Right renal cortex interstitium (tissue), 3 donors: ENCODE measurements around the gene MTCL1. TPM values are rescaled to one million over a fixed set of nuclear protein-coding genes. Genes with fewer than 3 reads are reported as not detected.

ENCODE experiments used
- DNase-seq, 3 donors: peaks; one replicate each; pipeline ENCODE4 v3.0.0-alpha.2; 2013; ENCODE audit warnings: low read depth in 3 of 3, low spot score in 2 of 3
- polyA plus RNA-seq, 3 donors: library from polyadenylated mRNA; unstranded; fragments of 120-200 nt; gene quantifications; one replicate each; pipeline ENCODE4 v1.2.1, GENCODE V29; 2013; ENCODE audit not compliant: insufficient read length in 3 of 3

Gene MTCL1
- polyA plus RNA-seq, 3 donors: 16.4 to 18.9 (median 18.9) TPM

DNA sequence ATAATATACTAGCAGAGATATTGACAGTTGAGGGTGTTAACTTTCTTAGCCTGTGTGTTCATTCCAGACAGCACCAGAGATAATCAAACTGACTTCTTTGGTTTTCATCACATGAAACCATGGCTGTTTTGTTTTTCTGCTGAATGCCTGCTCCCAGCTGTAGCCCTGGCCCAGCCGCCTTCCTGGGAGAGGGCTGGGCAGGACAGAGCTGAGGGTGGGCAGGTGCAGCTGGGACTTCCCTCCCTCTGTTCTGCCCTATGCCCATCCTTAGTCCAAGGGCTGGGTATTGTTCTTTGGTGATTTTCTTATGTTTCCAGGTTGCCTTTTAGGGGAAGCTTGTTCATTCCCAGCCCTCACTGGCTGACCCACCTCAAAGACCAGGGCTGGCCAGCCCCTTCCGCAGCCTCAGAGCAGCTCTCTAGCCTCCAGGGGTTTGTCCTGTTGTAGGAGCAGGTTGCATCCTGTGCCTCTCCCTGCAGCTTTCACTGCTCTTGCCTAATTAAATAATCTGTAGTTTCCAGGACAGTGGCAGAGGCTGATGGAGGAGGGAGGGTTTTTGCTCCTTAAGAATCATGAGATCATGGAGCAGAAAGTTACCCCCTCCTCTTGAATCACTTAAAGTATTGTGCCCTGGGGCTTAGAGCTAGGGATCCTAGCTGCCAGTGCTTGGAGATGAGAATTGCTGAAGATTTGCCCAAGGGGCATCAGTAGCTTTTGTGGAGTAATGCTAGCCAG is 61.4 kb downstream of the MTCL1 start:
- DNase-seq: no peak

DNA sequence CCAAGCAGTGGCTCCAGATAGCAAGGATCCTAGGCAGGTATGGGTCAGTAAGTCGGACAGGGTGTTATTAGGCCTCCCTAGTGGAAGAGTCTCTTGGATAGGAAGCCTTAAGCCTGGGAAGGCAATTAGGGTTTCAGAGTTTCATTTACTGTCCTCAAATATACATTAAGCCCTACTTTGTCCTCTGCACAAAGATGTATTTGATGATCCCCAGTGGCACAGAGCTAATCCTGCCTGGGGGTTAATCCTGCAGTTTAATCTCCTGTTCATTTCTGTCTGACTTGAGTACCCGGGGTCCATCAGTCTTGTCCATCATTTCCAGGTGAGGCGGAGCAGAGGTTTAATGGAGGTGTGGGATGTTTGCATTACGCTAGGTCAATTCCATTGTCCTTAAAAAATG is 62.0 kb downstream of the MTCL1 start:
- DNase-seq: no peak

DNA sequence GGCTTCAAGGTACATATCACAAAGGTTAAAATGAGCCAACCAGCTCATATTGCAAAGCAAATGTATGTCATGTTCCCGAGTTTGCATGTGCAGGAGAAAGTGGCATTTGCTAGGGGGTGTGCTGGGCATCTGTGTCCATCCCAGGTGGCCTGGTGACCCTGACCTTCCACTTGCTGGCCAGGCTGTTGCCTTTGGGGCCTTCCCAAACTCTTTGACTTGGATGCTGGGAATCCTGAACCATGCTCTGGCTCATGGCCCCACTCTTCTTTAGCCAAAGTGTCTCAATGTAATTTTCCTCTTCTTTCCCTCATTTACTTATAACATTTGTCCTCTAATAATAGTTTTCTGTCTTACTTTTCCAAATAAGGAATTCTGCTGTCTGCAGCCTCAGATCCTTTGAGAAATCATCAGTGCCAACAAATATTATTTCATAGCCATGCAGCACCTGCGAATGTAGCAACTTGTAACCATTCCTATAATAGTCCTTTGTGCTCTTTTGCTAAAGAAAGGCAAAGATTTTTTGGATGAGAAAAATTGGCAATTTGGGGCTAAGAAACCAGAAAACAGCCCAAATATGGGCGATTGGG is 64.2 kb downstream of the MTCL1 start:
- no peak for DNase-seq

DNA sequence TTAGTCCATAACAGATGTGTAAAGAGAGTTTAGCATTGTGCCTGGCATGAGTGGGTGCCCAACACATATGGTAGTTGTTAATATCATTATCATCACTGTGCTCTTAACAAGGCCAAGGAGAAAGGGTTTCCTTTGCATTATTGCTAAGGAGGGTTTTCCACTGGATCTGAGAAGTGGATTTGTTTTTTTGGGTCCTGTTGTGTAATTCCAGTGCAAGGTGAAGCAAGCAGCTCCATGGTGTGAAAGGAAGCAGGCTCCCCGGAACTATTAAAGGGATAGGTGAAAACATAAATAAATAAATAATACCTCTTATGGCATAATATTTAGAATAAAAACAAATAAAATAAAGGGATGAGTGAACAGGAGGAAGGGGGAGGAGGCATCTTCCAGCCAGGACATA is 65.3 kb downstream of the MTCL1 start:
- DNase-seq: no peak

DNA sequence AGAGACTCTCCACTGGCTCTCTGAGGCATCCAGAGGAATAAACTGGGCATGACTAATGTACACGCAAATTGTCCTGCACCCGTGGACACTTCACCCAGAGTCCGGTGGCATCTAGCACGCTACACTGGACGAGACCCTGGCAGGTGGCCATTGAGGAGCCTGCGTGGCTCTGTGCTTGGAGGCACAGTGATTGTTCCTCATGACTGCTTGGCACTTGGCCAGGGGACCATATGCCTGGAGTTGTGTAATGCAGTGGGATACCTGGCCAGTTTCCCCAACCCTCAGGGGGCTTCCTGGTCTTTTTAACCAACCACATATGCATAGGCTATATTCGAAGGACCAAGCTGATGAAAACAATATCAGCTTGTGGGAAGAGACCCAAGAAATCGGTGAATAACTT is 66.6 kb downstream of the MTCL1 start:
- DNase-seq: no peak

DNA sequence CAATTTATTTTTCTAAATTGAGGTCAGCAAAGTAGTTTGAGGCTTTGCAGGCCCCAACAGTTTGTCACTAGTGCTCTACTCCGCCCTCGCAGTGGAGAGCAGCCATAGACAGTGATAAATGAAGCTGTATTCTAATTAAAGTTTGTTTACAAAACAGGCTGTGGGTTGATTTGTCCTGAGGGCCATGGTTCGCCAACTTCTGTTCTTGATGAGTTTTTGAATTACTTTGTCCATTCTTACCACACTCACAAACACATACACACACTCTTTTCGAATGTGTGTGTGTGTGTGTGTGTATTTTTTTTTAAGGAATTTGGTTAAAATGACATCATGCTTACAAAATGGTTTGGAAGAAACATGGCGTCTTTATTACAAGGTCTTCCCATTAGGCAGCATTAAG is 68.6 kb downstream of the MTCL1 start:
- no peak for DNase-seq

DNA sequence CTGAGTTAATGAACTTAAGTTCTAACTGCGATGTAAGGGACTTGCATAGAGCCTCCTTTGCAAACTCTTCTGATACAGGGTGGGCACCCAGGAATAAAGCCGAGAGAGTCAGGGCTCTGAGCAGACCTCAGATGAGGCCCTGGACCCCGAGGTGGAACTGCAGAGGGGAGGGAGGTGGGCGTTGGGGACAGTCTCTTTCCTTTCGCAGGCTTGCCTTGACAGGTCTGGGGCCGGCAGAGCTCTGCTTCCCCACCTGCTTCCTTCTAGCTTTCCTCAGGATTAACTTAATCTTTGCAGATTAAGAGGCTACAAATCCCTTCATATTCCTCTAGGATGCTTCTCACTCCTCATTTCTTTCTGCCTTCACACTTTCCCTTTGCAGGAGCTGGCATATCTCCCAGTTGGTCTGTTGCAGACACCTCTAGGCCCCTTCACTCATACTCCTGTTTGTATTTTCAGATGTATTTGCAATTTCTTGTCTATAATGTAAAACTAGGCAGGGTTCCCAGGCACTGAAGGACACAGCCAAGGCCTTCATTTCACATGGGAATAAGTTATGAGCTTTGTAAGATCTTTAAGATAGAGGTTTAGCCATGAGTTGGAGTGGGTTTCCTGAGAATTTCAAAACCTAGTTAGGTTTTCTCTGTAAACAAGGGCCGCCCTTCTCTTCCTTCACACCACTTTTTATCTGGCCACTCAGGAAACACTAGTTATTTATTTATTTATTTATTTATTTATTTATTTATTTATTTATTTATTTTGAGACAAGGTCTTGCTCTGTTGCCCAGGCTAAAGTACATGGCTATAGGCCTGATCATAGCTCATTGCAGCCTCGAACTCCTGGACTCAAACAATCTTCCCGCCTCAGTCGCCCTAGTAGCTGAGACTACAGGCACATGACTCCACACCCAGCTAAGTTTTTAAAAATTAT is 70.9 kb downstream of the MTCL1 start:
- DNase-seq: no peak

DNA sequence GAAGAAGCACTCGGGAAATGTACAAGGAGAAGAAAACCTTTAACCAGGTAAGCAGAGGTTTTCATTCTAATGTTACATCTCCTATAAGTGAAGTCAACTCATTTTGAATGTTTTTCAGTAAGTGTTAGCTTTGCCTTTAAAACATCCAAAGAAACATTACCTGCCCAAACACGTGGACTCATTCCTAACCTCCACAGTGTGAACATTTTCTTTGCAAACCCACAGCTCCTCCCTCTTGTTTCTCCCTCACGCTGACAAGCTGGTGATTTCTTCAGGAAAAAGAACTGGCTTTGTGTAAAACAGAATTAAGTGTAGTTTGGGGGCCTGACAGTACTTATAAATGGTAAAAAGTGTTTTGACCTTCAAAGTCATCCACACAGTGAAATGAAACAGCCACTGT is 72.5 kb downstream of the MTCL1 start:
- DNase-seq: no peak

DNA sequence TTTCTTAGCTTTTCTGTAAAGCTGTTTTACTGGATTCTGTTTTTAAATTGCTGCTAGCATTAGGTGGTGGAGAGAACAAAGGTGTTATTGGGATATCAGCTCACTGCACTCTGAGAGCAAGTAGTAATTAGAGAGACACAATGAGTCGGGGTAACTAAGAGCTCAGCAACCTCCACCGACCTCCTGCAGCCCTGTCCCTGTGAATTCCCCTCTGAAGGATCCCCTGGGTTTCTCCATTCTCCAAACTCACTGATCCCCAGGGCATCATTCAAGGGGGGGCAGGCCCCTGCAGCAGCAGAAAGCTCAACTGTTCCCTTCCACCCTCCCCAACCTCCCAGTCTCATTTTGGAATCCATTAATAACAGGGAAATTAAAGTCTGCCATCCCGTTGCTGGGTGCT is 73.0 kb downstream of the MTCL1 start:
- DNase-seq: no peak

DNA sequence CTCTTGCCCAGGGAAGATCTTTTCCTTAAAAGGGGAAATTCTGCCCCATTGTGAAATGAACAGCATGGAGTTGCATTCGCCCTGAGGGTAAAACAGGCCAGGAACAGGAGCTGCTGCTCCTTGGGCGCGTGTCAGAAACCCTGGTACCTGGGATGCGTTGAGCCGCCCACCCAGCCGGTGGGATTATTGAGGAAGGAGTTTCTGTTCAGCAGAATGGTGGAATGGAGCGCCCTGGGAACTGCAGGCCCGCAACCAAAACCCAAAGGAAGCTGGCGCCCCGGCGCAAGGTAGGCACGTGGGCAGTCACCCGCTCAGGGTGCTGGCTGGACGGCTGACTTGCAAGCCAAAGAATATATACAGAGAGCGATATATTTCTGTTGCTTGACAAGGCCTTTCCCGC is 73.5 kb downstream of the MTCL1 start:
- DNase-seq: no peak

DNA sequence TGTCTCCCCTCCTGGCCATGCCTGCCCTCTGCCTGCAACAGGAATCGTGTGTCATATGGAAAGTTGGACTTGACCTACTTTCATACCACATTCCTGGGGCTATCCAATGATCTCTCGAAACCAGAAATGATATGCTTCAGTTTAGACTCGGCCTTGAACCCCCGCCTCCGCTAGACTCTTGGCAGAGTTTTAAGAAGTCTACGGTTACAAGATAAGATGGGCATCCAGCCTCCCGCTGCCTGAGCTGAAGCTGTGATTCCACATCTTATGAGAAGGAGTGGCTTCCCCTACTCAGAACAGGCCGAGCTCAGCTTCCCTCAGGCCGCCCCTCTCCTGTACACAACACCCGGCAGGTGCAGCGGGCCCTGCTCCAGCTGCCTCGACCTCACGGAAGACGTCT is 73.9 kb downstream of the MTCL1 start:
- DNase-seq: no peak

DNA sequence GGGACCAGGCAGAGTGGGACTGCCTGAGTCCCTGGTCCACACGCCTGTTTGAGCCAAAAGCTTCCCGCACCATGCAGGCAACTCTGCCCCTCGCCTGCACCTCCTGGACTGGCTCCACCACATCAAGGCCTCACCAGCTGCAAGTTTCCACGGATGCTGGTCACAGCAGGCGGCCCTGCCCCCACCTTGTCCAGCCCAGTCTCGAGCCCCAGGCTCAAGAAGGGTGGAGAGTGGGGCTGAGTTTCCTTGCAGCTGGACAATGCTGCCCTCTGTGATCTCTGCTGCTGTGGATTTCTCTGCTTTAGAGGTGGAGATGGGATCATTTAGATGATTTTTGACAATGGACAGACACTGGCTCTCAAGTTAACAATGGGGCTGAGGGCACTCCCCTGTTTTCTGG is 74.9 kb downstream of the MTCL1 start:
- DNase-seq: no peak

DNA sequence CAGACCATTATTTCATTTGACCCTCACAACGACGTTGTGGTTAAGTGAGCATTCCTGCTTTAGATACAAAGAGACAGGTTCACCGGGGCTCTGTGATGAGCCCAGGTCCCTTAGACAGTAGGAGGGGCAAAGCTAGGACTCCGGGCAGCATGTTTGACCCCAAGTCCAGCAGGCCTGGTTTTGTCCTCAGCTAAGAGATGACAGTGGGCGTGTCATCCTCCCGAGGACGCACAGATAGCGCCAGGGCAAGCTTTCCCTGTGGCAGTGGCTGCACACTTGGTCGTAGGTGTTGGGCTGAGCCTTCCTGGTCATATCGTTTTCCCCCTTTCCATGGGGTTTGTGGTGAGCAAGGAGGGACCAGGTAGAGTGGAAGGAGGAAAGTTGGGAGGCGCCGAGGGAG is 76.3 kb downstream of the MTCL1 start:
- no peak for DNase-seq

DNA sequence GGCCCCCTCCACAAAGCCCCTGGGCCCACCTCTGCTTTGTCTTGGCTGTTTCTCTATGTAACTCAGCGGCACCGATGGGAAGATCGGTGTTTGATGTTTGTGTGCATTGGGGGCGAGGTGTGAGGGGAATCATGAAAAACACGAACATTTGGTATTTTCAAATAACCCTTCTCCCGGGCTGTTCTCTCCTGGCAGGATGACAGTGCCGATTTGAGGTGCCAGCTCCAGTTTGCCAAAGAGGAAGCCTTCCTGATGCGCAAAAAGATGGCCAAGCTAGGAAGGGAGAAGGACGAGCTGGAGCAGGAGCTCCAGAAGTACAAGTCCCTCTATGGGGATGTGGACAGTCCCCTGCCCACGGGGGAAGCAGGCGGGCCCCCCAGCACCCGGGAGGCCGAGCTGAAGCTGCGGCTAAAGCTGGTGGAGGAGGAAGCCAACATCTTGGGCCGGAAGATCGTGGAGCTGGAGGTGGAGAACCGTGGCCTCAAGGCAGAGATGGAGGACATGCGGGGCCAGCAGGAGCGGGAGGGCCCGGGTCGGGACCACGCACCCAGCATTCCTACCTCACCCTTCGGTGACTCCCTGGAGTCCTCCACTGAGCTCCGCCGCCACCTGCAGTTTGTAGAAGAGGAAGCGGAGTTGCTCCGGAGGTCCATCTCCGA is 78.1 kb downstream of the MTCL1 start:
- no peak for DNase-seq

DNA sequence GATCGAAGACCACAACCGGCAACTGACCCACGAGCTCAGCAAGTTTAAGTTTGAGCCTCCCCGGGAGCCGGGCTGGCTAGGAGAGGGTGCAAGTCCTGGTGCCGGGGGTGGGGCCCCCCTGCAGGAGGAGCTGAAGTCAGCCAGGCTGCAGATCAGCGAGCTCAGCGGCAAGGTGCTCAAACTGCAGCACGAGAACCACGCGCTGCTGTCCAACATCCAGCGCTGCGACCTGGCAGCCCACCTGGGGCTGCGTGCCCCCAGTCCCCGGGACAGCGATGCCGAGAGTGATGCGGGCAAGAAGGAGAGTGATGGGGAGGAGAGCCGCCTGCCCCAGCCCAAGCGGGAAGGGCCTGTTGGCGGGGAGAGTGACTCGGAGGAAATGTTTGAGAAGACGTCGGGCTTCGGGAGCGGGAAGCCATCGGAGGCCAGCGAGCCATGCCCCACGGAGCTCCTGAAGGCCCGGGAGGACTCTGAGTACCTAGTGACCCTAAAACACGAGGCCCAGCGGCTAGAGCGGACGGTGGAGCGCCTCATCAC is 78.7 kb downstream of the MTCL1 start:
- DNase-seq: no peak

DNA sequence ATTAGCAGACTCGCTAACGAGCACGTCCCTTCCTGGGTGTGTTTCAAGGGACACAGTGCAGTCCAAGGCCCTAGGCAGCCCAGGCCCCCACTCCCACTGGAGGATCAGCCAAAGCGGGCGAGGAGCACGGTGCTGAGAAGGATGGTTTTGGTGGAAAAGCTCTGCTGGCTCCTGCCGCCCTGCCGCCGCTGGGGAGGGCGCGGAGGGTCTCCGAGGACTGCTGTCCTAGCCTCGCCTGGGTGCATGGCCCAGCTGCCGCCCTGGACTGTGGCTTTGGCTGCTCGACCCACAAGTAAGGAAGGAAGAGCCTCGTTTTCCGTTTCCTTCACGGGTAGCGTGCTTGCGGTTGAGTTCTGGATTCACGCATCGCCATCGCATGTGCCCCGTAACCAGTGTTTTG is 79.9 kb downstream of the MTCL1 start:
- no peak for DNase-seq

DNA sequence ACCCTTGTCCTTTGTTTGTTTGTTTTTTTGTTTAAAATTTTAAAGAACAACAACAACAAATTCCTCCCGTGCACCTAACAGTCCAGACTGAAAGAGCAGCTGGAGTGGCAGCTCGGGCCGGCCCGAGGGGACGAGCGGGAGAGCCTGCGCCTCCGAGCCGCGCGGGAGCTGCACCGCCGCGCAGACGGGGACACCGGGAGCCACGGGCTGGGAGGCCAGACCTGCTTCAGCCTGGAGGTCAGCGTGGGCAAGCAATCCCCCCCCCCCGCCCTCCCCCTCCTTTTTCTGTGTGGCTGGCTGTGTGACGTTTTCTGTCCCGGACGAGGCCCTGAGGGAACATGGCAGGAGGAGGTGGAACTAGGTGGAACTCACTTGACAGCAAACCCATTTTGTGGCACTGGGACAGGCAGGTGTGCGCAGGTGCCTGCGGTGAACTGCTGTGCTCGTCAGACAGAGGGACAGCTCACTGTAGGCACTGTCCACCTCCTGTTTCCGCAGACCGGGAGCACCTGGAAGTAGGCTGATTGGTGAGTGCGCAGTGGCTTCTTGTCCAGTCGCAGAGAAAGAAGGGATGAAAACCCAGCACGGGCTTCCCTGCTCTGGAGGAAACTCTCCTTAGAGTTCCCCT is 80.6 kb downstream of the MTCL1 start:
- DNase-seq: no peak

DNA sequence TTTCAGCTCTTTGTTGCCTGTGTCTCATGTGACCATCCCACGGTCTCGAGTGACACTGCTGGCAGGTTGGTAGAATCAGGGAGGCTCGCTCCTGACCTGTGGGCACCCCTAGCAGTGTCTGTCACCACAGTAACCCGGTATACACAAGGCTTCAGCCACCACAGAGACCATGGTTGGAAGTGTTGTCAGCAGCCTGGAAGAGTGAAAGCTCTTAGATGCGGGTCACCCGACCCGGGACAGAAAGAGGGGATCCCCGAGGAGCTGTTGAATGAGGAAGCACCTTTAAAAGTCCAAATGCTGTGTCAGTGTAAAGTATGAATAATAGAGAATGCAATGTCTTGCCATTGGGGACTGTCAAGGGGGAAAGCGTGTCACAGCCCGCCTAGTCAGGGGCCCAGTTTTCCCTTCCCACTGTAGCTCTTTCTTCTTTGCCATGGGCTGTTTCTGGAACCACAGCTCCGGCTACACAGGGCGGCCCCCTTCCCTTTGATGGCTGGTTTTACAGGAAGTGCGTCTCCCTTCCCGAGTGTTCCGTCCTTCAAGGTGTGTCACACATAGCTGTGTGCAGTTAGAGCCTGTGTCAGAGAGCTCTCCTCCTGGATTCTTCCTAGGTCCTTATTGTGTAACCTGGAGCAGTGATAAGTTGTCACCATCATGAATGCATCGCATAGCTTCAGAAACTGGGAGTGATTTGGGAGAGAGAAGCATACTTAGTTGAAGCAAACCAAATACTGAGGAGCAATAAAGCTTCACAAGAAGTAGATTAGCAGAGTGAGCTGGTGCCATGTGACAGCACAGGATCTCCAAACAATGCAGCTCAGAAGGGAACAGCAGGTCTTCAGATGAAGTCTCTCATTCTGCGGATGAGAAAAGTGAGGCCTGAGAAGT is 81.4 kb downstream of the MTCL1 start:
- DNase-seq: no peak

DNA sequence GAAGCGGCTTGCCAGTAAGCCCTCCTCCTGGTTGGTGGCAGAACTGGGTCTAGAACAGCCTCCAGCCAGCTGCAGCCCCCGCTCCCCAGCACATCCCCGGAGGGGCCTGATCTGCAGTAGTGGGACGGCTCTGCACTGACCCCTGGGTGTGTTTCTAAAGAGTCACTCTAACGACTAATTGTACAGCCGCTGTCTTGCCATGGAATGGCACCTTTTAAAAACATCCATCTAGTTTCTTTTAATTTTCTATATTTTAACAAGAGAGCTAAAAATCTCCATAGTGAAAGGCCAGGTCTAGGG is 82.0 kb downstream of the MTCL1 start:
- no peak for DNase-seq

DNA sequence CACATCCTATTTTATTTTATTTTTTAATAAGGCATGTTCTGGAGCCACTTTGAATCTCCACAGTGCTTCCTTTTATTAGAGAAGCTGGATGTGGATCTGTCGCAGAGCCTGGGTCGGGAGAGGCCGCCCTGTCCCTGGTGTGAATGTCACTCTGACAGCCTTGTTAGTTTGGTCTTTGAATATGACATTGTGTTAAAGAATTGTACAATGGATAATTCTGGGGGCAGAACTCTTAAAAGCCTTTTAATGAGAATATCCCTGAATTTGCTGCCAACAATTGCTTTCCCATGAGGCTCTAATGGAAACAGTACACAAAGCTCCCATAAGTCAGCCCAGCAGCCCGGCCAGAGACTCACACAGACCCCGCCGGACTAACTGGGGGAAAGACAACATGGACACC is 82.4 kb downstream of the MTCL1 start:
- DNase-seq: no peak
